ENCODE data around the gene RPS15A.

The RPS15A gene

GRCh38 chr16:18789850-18790706, at the start of gene RPS15A:
RPS15A (minus strand) TSS chr16:18790334; CDS start chr16:18789113, 1,221 bp downstream.
- peak; percentile 98 for DNase-seq (ENCODE audit: low spot score)

GRCh38 chr16:18839555-18839954, 49.4 kb upstream of the RPS15A start:
- no peak for DNase-seq (ENCODE audit: low spot score)

DNA sequence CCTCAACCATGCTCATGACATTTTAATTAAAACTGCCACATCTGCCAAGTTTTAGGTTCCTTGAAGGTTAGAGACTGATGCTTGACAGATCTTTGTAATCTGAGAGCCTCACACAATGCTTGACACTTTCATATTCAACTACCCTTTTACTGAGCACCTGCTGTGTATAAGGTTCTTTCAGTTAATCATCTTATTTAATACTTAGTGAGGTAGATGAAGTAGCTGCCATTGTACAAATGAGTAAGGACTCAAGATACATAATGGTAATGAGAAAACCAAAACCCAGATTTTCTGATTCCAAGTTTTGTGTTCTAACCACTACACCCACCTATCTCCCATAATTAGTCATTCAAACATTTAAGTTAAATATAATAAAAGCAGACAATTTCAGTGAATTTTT, 46.6 kb upstream of the RPS15A start:
- no peak for DNase-seq (ENCODE audit: low spot score)

DNA sequence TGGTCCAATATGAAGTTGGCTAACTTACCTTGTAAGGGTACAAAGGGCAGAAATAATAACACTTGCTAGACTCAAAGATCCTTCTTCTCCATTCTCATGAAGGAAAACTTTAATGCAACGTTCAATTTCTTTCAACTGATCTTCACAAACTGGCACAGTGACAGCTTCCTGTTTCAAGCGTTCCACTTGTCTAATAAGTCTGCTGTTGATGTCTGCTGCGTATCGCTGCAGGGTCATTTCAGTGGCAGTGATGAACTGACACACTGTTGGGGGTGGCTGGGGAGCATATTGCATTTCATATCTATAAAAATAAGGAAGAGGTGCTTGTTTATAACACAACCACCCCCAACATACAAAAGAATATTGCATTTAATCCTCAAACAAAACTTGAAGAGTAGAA, 44.7 kb upstream of the RPS15A start:
- no peak for DNase-seq (ENCODE audit: low spot score)

DNA sequence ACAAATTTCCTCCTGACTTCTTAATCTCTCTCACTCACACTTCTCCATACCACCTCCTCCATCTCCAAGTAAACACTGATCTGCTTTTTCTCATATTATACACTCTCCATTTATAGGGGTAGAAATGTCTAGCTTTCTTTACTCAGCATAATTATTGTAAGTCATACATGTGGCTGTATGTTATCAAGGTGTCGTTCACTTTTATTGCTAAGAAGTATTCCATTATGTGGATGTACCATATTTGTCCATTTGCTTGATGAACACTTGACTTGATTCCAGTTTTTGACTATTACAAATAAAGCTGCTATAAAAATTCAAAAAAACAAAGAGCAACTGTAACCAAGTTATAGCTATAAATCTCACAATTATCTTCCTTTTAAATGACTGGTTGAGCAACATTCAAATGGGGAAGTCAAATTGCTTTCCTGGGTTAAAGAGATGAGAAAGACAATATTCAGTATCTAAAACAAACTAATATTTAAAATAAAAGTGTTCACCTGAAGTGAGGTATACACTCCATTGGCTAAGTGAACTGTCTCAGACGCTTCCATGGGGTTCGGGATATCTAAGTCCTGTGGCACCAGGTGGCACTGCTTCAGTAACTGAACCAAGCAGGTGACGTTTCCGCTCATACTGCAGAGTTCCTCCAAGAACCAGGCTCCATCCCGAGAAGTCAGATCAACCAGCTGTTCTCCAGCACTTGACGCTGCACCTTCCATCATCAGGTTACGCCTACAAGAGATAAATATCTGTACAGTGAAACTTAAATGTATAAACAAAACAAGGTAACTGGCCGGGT, 43.8 kb upstream of the RPS15A start:
- no peak for DNase-seq (ENCODE audit: low spot score)

GRCh38 chr16:18832613-18833012, 42.5 kb upstream of the RPS15A start:
- DNase-seq (ENCODE audit: low spot score) = no peak

GRCh38 chr16:18832006-18832405, 41.9 kb upstream of the RPS15A start:
- no peak for DNase-seq (ENCODE audit: low spot score)

DNA sequence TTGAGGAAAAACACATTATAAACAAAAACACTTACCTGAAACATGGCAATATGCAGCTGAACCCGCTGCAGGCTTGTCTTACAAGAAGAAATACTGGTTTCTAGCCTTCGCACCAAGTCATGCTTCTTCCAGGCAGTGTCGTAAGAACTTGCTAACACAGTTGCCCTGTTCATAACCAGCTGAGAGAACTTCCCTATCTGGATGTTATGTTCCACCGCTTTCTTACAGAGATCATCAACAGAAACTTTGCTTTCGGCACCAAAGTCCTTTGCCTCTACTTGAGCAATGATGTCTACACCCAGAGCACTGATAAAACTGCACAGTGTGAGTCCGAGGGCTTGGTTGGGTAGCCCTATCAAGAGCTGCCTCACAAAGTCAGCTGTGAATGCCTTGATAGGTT, 39.1 kb upstream of the RPS15A start:
- DNase-seq (ENCODE audit: low spot score) = no peak

GRCh38 chr16:18827890-18828289, 37.8 kb upstream of the RPS15A start:
- DNase-seq (ENCODE audit: low spot score) = no peak

GRCh38 chr16:18816286-18816685, 26.2 kb upstream of the RPS15A start:
- no peak for DNase-seq (ENCODE audit: low spot score)

GRCh38 chr16:18811925-18812324, 21.8 kb upstream of the RPS15A start:
- DNase-seq (ENCODE audit: low spot score) = no peak

GRCh38 chr16:18809165-18809564, 19.0 kb upstream of the RPS15A start:
- DNase-seq (ENCODE audit: low spot score) = no peak

GRCh38 chr16:18805257-18805773, 15.2 kb upstream of the RPS15A start:
- no peak for DNase-seq (ENCODE audit: low spot score)

GRCh38 chr16:18804540-18804939, 14.4 kb upstream of the RPS15A start:
- DNase-seq (ENCODE audit: low spot score) = no peak

GRCh38 chr16:18803569-18804462, 13.7 kb upstream of the RPS15A start:
- DNase-seq (ENCODE audit: low spot score) = no peak

DNA sequence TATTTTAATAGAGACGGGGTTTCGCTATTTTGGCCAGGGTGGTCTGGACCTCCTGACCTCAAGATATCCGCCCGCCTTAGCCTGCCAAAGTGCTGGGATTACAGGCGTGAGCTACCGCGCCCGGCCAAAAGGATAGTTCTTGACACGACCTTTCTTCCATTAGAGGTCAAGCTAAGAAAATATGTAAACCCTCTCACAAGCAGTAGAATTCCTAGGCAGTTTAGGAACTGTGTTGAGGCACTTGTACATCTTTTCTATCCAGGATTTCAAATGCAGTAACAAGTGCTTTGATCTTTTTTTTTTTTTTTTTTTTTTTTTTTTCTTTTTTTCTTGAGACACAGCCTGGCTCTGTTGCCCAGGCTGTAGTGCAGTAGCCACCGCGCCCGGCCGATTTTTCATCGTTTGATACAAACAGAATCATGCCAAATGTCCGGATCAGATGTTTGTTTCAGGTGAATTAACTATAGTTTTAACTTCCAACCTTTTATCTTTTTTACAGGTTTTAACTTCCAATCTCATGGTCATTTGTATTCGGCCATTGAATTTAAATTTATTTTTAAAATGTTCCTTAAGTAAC, 12.7 kb upstream of the RPS15A start:
- no peak for DNase-seq (ENCODE audit: low spot score)

DNA sequence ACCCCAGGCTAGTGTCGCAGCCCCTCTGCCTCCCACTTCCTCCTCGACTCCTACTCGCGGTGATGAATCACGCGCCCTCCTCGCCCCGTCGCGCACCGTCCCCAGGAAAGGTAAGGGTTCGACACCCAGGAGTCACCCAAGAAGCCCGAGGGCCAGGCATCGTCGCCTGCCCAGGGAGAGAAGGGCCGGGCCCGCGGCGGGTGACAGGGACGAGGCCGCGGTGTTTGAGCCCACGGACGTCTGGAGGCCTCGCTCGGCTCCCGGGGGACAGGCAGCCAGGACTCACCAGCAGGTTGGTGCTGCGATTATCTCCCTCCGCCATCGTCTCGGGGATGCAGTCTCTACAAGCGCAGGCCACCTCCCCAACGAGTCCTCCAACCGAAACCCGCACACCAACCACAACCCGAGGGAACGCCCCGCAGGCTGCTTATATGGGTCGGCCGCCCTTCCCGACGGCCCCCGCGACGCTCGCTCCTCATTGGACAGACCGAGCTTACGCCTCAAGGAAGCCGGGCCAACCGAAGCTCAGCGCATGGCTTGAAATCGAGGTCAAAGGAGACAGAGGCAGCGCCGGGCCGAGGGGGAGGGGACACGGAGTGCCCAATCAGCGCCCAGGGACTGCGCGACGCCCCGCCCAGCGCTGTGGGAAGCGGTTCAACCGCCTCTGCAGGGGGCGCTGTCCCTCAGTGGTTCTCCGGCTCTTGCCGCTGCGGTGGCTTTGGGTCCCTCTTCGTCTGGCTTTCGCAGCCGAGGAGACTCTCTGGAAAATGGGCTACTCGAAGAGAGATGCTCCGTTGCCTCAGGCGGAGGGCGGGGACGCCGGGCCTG, 11.2 kb upstream of the RPS15A start, which contains the start of gene ARL6IP1:
Gene ARL6IP1, minus strand, starts transcription at position 405 of the 828 bp plus-strand sequence. Its CDS starts 83 bp downstream, at position 322.
- peak; percentile 99 for DNase-seq (ENCODE audit: low spot score)

GRCh38 chr16:18800775-18801144, 10.6 kb upstream of the RPS15A start:
- no peak for DNase-seq (ENCODE audit: low spot score)

DNA sequence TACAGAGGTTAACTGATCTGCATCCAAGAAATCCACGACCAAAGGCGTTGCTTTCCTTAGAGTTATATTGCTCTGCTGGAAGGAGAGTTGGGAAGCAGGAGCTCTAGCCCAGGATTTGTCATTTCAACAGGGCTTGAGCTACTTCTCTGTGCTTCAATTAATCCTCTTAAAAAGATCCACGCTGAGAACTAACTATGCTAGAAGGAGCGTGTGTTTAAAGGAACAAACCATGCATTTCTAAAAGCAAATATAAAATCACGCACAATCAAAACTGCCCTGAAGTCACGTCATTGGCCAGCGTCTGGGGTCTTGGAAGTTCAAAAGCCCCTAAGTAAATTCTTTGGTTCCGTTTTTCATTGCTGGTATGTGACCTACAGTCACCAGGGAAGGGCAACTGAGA, 10.2 kb upstream of the RPS15A start:
- DNase-seq (ENCODE audit: low spot score) = no peak

GRCh38 chr16:18799500-18799899, 9.4 kb upstream of the RPS15A start:
- no peak for DNase-seq (ENCODE audit: low spot score)

GRCh38 chr16:18797746-18798145, 7.6 kb upstream of the RPS15A start:
- no peak for DNase-seq (ENCODE audit: low spot score)
